IgD-negative memory B cell (primary cell): ENCODE data around the gene WWC1. TPM values are rescaled to one million over a fixed set of nuclear protein-coding genes. Genes with fewer than 3 reads are reported as not detected.
"Not testable (repeated sequence)": the region's sequence is repeated elsewhere in the genome, so short reads cannot be mapped to it uniquely, and the experiment has no call there.

ENCODE experiments used
- H3K27ac Mint-ChIP-seq, 3 donors: one replicate each; pipeline ENCODE4 v1.8.0; 2020 to 2022; ENCODE audit warnings: mild to moderate bottlenecking in 3 of 3, mixed read lengths in 3 of 3, moderate library complexity in 1 of 3
- H3K27me3 Mint-ChIP-seq: one replicate; pipeline ENCODE4 v1.8.0; 2021; ENCODE audit warnings: mixed read lengths
- H3K36me3 Mint-ChIP-seq: one replicate; pipeline ENCODE4 v1.8.0; 2020; ENCODE audit warnings: mild to moderate bottlenecking, mixed read lengths
- H3K4me1 Mint-ChIP-seq, 3 donors: one replicate each; pipeline ENCODE4 v1.8.0; 2020 to 2022; ENCODE audit warnings: mixed read lengths in 3 of 3, mild to moderate bottlenecking in 1 of 3
- H3K4me3 Mint-ChIP-seq, 4 donors: one replicate each; pipeline ENCODE4 v1.8.0; 2020 to 2022; ENCODE audit warnings: mild to moderate bottlenecking in 4 of 4, mixed read lengths in 4 of 4, moderate library complexity in 3 of 4
- H3K9me3 Mint-ChIP-seq, 3 donors: one replicate each; pipeline ENCODE4 v1.8.0; 2020 to 2021; ENCODE audit warnings: mixed read lengths in 3 of 3, mild to moderate bottlenecking in 1 of 3
- polyA plus RNA-seq: library from polyadenylated mRNA; unstranded; fragments of 300-500 nt; fragmentation: Illumina TruSeq; gene quantifications from one replicate; pipeline ENCODE4 v1.2.3, GENCODE V29; 2021

WWC1 gene
- polyA plus RNA-seq, 1 donor from 2014 or later, result 0.09 TPM

DNA sequence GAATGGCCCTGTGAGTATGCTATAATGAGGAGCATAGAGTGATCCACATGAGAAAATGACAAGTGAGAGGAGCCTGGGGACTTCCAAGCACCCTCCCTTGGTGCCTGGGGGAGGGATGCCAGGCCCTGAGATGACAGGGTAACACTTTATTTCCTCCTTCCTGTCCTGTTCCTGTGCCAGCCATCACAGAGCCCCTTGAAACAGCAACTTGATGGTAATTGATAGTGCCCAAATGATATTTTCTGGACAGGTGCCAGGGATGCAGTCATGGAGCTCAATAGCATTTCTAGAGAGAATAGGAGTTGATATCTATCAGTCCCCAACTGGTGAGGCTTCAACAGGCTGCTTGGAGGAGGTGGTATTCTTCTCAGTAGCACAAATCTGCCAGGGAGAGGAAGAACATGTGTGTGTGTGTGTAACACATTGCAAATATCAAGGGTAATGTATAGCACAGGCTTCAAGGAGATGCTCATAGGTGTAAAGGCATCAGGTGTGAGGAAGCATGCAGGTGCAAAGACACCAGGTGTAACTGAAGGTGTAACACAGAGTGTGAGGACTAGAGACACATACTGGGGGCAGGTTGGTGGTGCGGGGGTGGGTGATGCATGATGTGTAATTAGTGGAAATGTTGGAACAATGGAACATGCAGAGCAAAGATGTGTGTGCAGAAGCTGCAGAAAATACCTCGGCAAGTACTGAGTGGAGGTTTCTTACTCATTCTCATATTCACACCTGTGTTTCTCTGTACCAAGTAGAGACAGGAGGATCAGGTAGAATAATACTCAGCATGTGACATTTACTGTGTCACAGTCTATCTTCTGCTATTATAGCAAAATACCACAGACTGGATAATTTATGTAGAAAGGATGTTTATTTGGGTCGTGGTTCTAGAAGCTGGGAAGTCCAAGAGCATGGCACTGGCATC is 18.1 kb upstream of the WWC1 start:
- no peak overlapping the region for H3K27ac Mint-ChIP-seq
- H3K36me3 Mint-ChIP-seq, result no peaks in the 10 kb centered on the region
- H3K27me3 Mint-ChIP-seq, result peaks cover 2% of the 10 kb centered on the region

GRCh38 chr5:168274406-168274805 is 17.0 kb upstream of the WWC1 start:
- Mint-ChIP-seq H3K9me3 (peaks cover 0 to 3% (median 0%) of the 10 kb centered on the region in 3 donors), H3K27ac (no peak overlapping the region), H3K36me3 (no peaks in the 10 kb centered on the region), H3K4me1 (peaks cover 0 to under 1% (median 0%) of the 10 kb centered on the region in 3 donors), H3K4me3 (no peak overlapping the region), H3K27me3 (peaks cover 2% of the 10 kb centered on the region)

More for the DNA sequence above, 18.1 kb upstream of the WWC1 start:
- Mint-ChIP-seq H3K9me3 (peaks cover 0 to 3% (median 0%) of the 10 kb centered on the region in 3 donors), H3K4me3 (no peak overlapping the region), H3K4me1 (peaks cover 5 to 9% (median 8%) of the 10 kb centered on the region in 3 donors)

DNA sequence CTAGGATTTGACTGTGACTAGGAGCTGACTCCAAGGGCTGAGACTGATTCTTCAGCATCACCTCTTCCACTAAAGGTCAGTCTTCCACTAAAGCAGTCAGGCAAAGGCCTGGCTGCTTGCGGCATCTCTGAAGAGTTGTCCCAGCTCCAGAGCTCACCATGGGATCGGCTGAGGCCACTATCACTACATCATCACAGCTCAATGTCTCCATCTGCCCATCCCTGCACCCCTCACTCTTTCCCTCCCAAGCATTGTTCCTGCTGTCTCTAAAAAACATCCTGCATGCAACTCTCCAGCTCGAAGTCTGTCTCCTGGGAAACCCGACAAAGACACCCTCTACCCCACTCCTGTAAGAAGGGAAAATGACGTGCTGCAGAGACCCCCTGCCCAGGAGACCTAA is 15.5 kb upstream of the WWC1 start:
- Mint-ChIP-seq H3K27me3 (peaks cover 5% of the 10 kb centered on the region), H3K36me3 (no peaks in the 10 kb centered on the region), H3K27ac (no peak overlapping the region), H3K4me3 (no peak overlapping the region), H3K9me3 (peaks cover 0 to 3% (median 0%) of the 10 kb centered on the region in 3 donors), H3K4me1 (no peaks in the 10 kb centered on the region)

DNA sequence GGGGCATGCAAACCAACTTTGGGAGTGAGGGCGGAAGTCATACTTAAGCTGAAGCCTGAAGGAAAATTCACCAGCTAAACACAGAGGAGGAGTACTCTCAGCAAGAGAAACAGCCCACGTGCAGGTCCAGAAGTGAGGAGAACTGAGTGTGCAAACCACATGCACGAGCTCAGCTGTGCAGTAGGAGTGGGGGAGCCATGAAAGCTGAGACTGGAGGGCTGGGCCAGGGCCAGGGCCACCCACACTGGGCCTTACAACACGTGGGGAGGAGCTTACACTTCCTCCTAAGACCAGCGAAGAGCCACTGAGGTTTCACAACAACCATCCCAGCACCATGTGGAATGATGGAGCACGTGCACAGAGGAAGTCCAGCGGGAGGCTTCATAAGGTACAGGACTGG is 9.3 kb upstream of the WWC1 start:
- Mint-ChIP-seq H3K27me3 (peaks cover 11% of the 10 kb centered on the region), H3K36me3 (no peaks in the 10 kb centered on the region), H3K27ac (no peak overlapping the region), H3K4me1 (peaks cover 0 to 2% (median 0%) of the 10 kb centered on the region in 3 donors), H3K4me3 (no peak overlapping the region), H3K9me3 (peaks cover 3 to 18% (median 13%) of the 10 kb centered on the region in 3 donors)

DNA sequence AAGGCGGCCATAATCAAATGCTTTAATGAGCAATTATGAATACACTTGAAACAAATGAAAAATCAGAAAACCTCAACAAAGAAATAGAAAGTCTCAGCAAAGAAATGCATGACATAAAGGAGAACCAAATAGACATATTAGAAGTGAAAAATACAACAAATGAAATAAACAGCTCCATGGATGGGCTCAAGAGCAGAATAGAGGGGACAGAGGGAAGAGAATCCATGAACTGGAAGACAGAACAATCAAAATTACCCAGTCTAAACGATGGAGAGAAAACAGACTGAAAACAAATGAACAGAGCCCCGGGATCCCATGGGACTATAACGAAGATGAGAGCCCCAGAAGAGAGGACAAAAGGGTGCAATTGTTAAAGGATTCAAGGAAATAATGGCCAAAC is 6.6 kb upstream of the WWC1 start:
- H3K9me3 Mint-ChIP-seq, result peaks cover 3 to 18% (median 13%) of the 10 kb centered on the region in 3 donors
- H3K27me3 Mint-ChIP-seq, result peaks cover 10% of the 10 kb centered on the region
- H3K27ac Mint-ChIP-seq, result no peak overlapping the region
- no peaks in the 10 kb centered on the region for H3K36me3 Mint-ChIP-seq
- no peak overlapping the region for H3K4me3 Mint-ChIP-seq
- H3K4me1 Mint-ChIP-seq, result peaks cover 3 to 12% (median 5%) of the 10 kb centered on the region in 3 donors

DNA sequence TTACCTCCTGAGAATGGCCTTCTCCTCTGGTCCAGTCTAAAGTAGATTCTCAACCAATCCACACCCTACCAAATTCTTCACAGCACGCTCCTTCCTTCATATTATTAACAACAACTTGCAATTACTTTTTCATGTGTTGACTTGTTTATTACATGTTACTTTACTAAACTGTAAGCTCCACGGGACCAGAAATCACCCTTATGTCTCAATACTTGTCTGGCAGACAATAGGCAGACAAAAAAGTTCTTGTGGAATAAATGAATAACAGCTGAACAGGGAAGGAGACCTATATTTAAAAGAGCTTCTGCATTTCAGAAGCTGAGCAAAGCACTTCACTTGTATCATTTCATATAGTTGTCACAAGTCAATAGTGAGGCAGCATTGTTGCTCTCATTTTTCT is 5.7 kb upstream of the WWC1 start:
- no peaks in the 10 kb centered on the region for H3K36me3 Mint-ChIP-seq
- peaks cover 8 to 18% (median 10%) of the 10 kb centered on the region in 3 donors for H3K4me1 Mint-ChIP-seq
- H3K27ac Mint-ChIP-seq, result no peak overlapping the region
- H3K27me3 Mint-ChIP-seq, result peaks cover 9% of the 10 kb centered on the region
- H3K9me3 Mint-ChIP-seq, result peaks cover 3 to 18% (median 13%) of the 10 kb centered on the region in 3 donors
- H3K4me3 Mint-ChIP-seq, result no peak overlapping the region

DNA sequence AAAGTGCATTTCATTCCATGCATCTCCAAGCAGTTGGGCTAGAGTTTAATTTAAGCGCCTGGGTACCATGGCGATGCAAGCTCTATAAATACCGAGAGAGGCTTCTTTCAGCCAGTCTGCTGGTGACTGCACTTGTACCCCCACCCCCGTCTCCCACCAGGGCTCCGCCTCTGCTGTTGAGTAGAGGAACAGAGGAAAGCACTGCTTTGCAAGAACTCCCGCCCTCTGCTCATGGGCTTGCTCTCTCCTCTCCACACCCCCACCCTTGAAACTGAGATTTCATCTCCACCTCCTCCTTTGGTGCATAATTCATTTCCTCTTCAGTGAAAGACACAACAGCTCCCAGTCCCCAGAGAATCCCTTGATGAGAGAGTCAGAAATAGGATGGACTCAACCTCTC is 5.1 kb upstream of the WWC1 start:
- Mint-ChIP-seq H3K9me3 (peaks cover 3 to 18% (median 13%) of the 10 kb centered on the region in 3 donors), H3K4me1 (peaks cover 12 to 22% (median 13%) of the 10 kb centered on the region in 3 donors), H3K27ac (no peak overlapping the region), H3K4me3 (no peak overlapping the region), H3K36me3 (no peaks in the 10 kb centered on the region), H3K27me3 (peaks cover 9% of the 10 kb centered on the region)

DNA sequence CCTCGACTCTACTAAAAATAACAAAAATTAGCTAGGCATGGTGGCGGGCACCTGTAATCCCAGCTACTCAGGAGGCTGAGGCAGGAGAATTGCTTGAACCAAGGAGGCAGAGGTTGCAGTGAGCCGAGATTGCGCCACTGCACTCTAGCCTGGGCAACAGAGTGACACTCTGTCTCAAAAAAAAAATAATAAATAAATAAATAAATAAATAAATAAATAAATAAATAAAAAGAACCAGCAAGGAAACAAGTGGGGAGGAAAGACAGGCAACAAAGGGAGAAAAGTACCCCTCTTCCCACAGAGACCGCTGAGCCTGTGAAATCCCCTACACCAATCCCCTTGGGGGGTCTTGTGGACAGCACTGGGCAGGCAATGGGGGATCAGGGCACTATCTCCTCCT is 4.6 kb upstream of the WWC1 start:
- H3K36me3 Mint-ChIP-seq, H3K27ac Mint-ChIP-seq, H3K4me3 Mint-ChIP-seq, H3K27me3 Mint-ChIP-seq: not testable (repeated sequence)
- peaks cover 3 to 18% (median 13%) of the 10 kb centered on the region in 3 donors for H3K9me3 Mint-ChIP-seq
- H3K4me1 Mint-ChIP-seq, result peaks cover 12 to 22% (median 13%) of the 10 kb centered on the region in 3 donors

DNA sequence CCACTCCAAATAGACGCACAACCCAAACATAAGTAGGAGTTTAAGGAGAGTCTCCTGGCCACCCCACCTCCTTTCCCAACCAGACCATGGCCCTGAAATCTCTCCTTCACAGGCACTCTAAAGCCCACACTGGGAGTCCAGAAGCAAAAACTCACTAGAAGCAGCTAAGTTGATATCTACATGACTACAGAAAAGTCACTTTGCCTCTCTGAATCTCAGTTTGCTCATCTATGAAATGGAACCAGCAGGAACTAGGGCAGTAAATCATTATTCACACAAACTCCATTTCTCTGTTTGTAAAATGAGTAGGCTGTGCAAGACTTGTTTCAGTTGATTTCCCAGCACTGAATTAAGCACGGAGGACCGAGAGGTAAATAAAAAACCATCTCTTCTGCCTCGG is 4.1 kb upstream of the WWC1 start:
- Mint-ChIP-seq H3K9me3 (peaks cover 3 to 18% (median 13%) of the 10 kb centered on the region in 3 donors), H3K27me3 (peaks cover 9% of the 10 kb centered on the region), H3K27ac (no peak overlapping the region), H3K4me3 (no peak overlapping the region), H3K36me3 (no peaks in the 10 kb centered on the region), H3K4me1 (peaks cover 12 to 22% (median 13%) of the 10 kb centered on the region in 3 donors)

- peaks cover 3 to 18% (median 13%) of the 10 kb centered on the region in 3 donors for H3K9me3 Mint-ChIP-seq
- peak overlapping the region in 1 of 4 donors; percentile 64 for H3K4me3 Mint-ChIP-seq
- H3K36me3 Mint-ChIP-seq, result no peaks in the 10 kb centered on the region
- peaks cover 15% of the 10 kb centered on the region for H3K27me3 Mint-ChIP-seq
- peaks cover 12 to 25% (median 15%) of the 10 kb centered on the region in 3 donors for H3K4me1 Mint-ChIP-seq
- no peak overlapping the region for H3K27ac Mint-ChIP-seq
Measured at GRCh38 chr5:168288349-168289245, 2.8 kb upstream of the WWC1 start.

DNA sequence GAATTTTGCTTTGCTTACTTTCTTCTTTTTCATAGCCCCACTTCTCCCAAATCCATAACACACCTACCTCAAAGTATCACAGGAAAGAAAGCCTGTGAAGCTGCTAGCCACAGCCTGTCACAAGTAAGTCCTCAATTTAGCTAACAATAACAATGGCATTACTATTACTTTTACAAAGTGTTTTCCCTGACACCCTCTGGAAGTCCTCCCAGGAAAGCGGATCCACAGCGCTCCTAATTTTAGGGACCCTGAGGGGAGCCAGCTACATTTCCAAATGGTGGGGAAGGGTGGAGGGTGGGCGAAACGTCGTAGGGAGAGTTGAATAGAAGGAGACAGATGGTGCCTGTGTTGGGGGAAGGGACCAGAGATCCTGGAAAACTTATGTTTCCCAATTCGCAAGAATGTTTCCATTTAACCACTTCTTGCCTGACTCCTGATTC is 523 bp upstream of the WWC1 start:
- H3K9me3 Mint-ChIP-seq, result peaks cover 0 to 2% (median 0%) of the 10 kb centered on the region in 3 donors
- H3K36me3 Mint-ChIP-seq, result no peaks in the 10 kb centered on the region
- no peak overlapping the region for H3K27ac Mint-ChIP-seq
- H3K4me3 Mint-ChIP-seq, result peak overlapping the region; percentile 60 to 88 (median 80)
- peaks cover 15% of the 10 kb centered on the region for H3K27me3 Mint-ChIP-seq
- H3K4me1 Mint-ChIP-seq, result peaks cover 12 to 25% (median 15%) of the 10 kb centered on the region in 3 donors

- Mint-ChIP-seq H3K4me3 (peak overlapping the region; percentile 36 to 71 (median 61)), H3K27ac (no peak overlapping the region)
Measured at GRCh38 chr5:168291964-168292785, 730 bp downstream of the WWC1 start.

GRCh38 chr5:168292786-168293696 is 1.6 kb downstream of the WWC1 start:
- Mint-ChIP-seq H3K36me3 (no peaks in the 10 kb centered on the region), H3K9me3 (no peaks in the 10 kb centered on the region), H3K4me3 (peak overlapping the region; percentile 36 to 71 (median 60)), H3K4me1 (peaks cover 12 to 19% (median 15%) of the 10 kb centered on the region in 3 donors), H3K27me3 (peaks cover 15% of the 10 kb centered on the region), H3K27ac (no peak overlapping the region)

More at GRCh38 chr5:168291964-168292785, 730 bp downstream of the WWC1 start:
- Mint-ChIP-seq H3K4me1 (peaks cover 12 to 22% (median 15%) of the 10 kb centered on the region in 3 donors), H3K36me3 (no peaks in the 10 kb centered on the region), H3K9me3 (no peaks in the 10 kb centered on the region), H3K27me3 (peaks cover 16% of the 10 kb centered on the region)
